ENCODE data around the gene ZFYVE28.

GRCh38 chr4:2284161-2284933 is 134.1 kb downstream of the ZFYVE28 start:
- TF ChIP-seq SIX5 (IDR thresholded peaks at IDR 0.05; ENCODE audit: low read depth, low read length, severe bottlenecking), result no peak
- no peak for TF ChIP-seq BRCA1 (IDR thresholded peaks at IDR 0.05; ENCODE audit: low read depth, low read length)
- TF ChIP-seq, protein P1, sequence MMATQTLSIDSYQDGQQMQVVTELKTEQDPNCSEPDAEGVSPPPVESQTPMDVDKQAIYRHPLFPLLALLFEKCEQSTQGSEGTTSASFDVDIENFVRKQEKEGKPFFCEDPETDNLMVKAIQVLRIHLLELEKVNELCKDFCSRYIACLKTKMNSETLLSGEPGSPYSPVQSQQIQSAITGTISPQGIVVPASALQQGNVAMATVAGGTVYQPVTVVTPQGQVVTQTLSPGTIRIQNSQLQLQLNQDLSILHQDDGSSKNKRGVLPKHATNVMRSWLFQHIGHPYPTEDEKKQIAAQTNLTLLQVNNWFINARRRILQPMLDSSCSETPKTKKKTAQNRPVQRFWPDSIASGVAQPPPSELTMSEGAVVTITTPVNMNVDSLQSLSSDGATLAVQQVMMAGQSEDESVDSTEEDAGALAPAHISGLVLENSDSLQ (IDR thresholded peaks at IDR 0.05), result no peak
- no peak for TF ChIP-seq POLR2A (IDR thresholded peaks at IDR 0.05; ENCODE audit: low read depth, low read length)
- no peak for TF ChIP-seq NBN (IDR thresholded peaks at IDR 0.05)
- no peak for TF ChIP-seq MLLT1 (IDR thresholded peaks at IDR 0.05)
- TF ChIP-seq, protein P2, sequence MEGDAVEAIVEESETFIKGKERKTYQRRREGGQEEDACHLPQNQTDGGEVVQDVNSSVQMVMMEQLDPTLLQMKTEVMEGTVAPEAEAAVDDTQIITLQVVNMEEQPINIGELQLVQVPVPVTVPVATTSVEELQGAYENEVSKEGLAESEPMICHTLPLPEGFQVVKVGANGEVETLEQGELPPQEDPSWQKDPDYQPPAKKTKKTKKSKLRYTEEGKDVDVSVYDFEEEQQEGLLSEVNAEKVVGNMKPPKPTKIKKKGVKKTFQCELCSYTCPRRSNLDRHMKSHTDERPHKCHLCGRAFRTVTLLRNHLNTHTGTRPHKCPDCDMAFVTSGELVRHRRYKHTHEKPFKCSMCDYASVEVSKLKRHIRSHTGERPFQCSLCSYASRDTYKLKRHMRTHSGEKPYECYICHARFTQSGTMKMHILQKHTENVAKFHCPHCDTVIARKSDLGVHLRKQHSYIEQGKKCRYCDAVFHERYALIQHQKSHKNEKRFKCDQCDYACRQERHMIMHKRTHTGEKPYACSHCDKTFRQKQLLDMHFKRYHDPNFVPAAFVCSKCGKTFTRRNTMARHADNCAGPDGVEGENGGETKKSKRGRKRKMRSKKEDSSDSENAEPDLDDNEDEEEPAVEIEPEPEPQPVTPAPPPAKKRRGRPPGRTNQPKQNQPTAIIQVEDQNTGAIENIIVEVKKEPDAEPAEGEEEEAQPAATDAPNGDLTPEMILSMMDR (IDR thresholded peaks at IDR 0.05 in 2 of 3, conservative IDR thresholded peaks at IDR 0.05 in 1 of 3; ENCODE audit: control insufficient read depth in 2 of 3, extremely low read depth in 1 of 3, insufficient read depth in 1 of 3, low read depth in 3 of 3, low read length in 3 of 3), result no peak
- TF ChIP-seq, protein P3, sequence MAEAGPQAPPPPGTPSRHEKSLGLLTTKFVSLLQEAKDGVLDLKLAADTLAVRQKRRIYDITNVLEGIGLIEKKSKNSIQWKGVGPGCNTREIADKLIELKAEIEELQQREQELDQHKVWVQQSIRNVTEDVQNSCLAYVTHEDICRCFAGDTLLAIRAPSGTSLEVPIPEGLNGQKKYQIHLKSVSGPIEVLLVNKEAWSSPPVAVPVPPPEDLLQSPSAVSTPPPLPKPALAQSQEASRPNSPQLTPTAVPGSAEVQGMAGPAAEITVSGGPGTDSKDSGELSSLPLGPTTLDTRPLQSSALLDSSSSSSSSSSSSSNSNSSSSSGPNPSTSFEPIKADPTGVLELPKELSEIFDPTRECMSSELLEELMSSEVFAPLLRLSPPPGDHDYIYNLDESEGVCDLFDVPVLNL (IDR thresholded peaks at IDR 0.05; ENCODE audit: low read depth, low read length), result no peak
- TF ChIP-seq RFX5 (IDR thresholded peaks at IDR 0.05; ENCODE audit: low read depth, low read length), result no peak
- TF ChIP-seq CHD2 (IDR thresholded peaks at IDR 0.05; ENCODE audit: borderline replicate concordance, low read depth, low read length), result no peak
- TF ChIP-seq CEBPB (IDR thresholded peaks at IDR 0.05; ENCODE audit: borderline replicate concordance in 1 of 2, low read depth in 2 of 2, low read length in 2 of 2), result no peak
- TF ChIP-seq ZZZ3 (IDR thresholded peaks at IDR 0.05; ENCODE audit: control insufficient read depth, insufficient read length, low read depth), result no peak

Data from GM12878 (cell line).